Stimulated activated memory B cell treated with anti-CD40 and anti-IgM and Interleukin-4, amounts not matched to agents 10 μg/mL and 1 μg/mL and 100 μg/mL, for 72 hours (primary cell): Measurements from ENCODE around the gene SELPLG.
"Not testable (repeated sequence)": the region's sequence is repeated elsewhere in the genome, so short reads cannot be mapped to it uniquely, and the experiment has no call there.

Source experiments
- ATAC-seq: fragments of 150-1000 bp; cut with Tn5 transposase; 2 replicates; pipeline ENCODE4 v1.10.0; 2021
- H3K27ac Mint-ChIP-seq: one replicate; pipeline ENCODE4 v1.8.0; 2022; ENCODE audit warnings: mild to moderate bottlenecking, mixed read lengths
- H3K27me3 Mint-ChIP-seq: one replicate; pipeline ENCODE4 v1.8.0; 2022; ENCODE audit warnings: mixed read lengths
- H3K36me3 Mint-ChIP-seq: one replicate; pipeline ENCODE4 v1.8.0; 2022; ENCODE audit warnings: mixed read lengths
- H3K4me1 Mint-ChIP-seq: one replicate; pipeline ENCODE4 v1.8.0; 2022; ENCODE audit warnings: mixed read lengths
- H3K4me3 Mint-ChIP-seq: one replicate; pipeline ENCODE4 v1.8.0; 2022; ENCODE audit warnings: mild to moderate bottlenecking, moderate library complexity, mixed read lengths
- H3K9me3 Mint-ChIP-seq: one replicate; pipeline ENCODE4 v1.8.0; 2022; ENCODE audit warnings: mixed read lengths

The SELPLG gene

DNA sequence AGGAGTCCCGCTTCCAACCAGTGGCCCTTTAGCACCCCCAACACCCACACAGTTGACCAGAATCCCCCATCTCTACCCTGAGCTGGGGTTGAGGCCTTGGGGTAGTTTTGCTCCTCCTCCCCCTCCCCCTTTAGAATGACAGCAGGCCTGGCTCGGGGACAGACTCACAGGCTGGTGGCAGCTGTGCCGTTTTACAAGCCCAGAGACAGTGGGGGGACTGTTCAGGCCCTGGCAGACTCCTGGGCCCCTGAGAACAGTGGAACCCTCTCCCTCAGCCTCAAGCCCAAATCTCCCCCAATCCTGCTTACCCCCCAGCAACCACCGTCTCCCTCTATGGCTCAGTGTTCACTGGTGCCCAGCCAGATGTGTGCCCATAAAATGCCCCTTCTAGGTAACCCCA, 45.9 kb downstream of the SELPLG start:
- Mint-ChIP-seq H3K36me3 (no peaks in the 10 kb centered on the region), H3K27ac (no peak overlapping the region), H3K27me3 (peaks cover 18% of the 10 kb centered on the region), H3K9me3 (no peaks in the 10 kb centered on the region), H3K4me3 (no peak overlapping the region), H3K4me1 (no peaks in the 10 kb centered on the region)
- no peak for ATAC-seq

DNA sequence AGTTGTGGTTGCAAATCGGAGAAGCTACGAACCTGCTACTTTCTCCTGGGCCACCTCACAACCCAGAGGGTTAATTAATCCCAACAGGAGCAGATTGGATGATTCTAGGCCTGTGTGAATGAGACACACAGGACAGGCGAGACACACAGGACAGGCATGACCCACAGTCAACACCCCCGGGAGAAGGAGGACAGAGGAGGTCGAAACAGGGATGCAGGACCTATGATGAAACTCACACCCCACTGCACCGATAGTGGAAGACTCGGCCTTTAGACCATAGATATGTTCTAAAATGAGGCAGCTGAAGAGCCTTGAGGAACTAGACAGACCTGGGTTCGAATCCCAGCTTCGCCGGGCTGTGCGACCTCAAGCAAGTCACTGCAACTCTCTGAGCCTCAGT, 47.4 kb downstream of the SELPLG start:
- no peak overlapping the region for H3K27ac Mint-ChIP-seq
- no peaks in the 10 kb centered on the region for H3K36me3 Mint-ChIP-seq
- H3K27me3 Mint-ChIP-seq: peaks cover 18% of the 10 kb centered on the region
- no peak overlapping the region for H3K4me3 Mint-ChIP-seq
- H3K4me1 Mint-ChIP-seq: no peaks in the 10 kb centered on the region
- ATAC-seq: no peak
- H3K9me3 Mint-ChIP-seq: no peaks in the 10 kb centered on the region

DNA sequence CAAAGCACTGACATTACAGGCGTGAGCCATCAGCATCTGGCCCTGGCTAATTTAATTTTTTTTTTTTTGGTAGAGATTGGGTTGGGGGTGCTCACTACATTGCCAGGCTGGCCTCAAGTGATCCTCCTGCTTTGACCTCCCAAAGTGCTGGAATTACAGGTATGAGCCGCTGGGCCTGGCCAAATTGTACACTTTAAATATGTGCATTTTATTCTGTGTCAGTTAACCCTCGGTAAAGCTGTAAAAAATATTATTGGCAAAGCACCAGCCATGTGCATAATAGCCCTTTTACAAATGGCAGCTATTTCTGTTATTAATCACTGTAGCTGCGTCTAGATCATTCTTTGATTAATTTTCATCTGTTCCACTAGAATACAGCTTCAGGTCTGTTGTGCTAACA, 47.8 kb downstream of the SELPLG start:
- H3K27me3 Mint-ChIP-seq: peaks cover 18% of the 10 kb centered on the region
- no peaks in the 10 kb centered on the region for H3K4me1 Mint-ChIP-seq
- H3K27ac Mint-ChIP-seq: no peak overlapping the region
- H3K4me3 Mint-ChIP-seq: no peak overlapping the region
- no peaks in the 10 kb centered on the region for H3K9me3 Mint-ChIP-seq
- ATAC-seq: no peak
- H3K36me3 Mint-ChIP-seq: no peaks in the 10 kb centered on the region

DNA sequence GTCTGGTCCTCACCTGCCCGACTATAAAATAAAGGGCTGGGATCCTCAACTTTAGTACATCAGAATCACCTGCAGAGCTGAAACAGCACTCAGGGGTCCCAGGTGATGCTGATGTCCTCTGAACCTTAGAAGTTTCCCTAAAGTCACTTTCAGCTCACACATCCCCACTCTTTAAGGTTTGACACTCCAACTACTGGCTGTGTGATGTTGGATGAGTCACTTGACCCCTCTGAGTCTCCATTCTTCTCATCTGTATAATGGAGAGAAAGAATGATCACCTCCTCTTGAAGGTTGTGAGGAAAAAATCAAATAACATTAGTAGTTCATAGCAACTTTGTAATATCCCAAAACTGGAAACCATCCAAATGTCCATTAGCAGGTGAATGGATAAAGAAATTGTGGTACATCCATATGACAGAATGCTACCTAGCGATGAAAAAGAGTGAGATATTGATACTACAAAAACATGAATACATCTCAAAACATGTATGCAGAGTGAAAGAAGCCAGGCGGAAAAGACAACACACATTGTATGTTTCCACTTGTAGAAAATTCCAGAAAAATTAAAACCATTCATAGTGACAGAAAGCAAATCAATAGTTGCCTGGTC, 49.1 kb downstream of the SELPLG start:
- no peak for ATAC-seq
- peaks cover 11% of the 10 kb centered on the region for H3K4me1 Mint-ChIP-seq
- no peaks in the 10 kb centered on the region for H3K9me3 Mint-ChIP-seq
- peak overlapping the region; percentile 3 for H3K27ac Mint-ChIP-seq
- H3K27me3 Mint-ChIP-seq: peaks cover 18% of the 10 kb centered on the region
- H3K36me3 Mint-ChIP-seq: no peaks in the 10 kb centered on the region
- no peak overlapping the region for H3K4me3 Mint-ChIP-seq

DNA sequence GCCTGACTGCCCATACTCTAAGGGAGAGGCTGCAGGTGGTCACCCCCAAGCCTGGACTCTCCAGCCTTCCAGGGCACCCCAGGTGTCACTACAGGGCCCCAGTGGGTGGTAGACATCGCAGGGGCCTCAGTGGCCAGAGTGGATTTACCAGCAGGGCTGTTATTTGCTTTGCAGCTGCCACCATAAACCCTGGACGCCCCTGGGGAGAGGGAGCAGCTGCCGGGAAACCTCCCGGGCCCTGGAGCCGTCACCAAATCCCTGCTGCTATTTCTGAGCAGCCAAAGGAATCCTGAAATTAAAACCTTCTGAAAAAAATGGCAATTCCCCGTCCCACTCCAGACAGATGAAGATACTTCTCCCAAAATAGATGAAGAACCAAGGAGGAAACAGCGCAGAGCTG, 49.7 kb downstream of the SELPLG start:
- no peak for ATAC-seq
- peaks cover 2% of the 10 kb centered on the region for H3K9me3 Mint-ChIP-seq
- peaks cover 18% of the 10 kb centered on the region for H3K27me3 Mint-ChIP-seq
- no peak overlapping the region for H3K4me3 Mint-ChIP-seq
- peaks cover 17% of the 10 kb centered on the region for H3K4me1 Mint-ChIP-seq
- peaks cover 3% of the 10 kb centered on the region for H3K36me3 Mint-ChIP-seq
- H3K27ac Mint-ChIP-seq: no peak overlapping the region

DNA sequence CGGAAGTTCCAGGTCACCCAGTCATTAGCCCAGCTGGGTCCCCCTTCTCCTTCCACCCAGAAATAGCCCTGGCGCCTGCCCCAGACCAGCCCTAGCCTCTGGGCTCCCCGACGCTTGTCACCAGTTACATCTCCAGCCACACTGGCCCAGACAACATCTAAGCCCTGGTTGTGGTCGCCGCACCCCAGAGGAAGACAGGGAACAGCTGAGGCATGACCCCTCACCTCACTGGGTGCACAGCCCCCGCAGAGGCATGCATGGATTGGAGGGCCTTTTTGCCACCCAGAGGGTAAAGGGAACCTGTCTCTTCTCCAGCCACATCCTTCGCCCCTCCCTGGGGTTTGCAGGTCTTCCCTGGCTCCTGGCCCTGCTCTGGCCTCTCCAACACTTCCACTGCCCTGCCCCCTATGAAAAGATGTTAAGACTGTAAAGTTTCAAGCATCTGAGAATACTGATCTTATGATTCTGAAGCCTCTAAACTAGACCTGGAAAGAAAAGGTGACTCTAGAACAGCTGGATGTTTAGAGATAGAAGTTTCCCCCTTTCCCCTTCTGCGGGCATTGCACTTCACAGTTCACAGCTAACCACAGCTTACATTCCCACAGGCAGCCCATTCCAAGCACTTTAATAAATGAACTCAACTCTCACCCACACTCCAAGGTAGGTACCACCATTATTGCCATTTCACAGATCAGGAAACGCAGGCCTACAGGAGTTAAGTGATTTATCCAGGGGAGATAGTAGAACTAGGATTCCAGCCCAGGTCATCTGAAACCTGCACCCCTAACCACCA, 50.5 kb downstream of the SELPLG start:
- Mint-ChIP-seq H3K4me1 (peaks cover 24% of the 10 kb centered on the region), H3K9me3 (peaks cover 10% of the 10 kb centered on the region), H3K27me3 (peaks cover 10% of the 10 kb centered on the region), H3K27ac (no peak overlapping the region), H3K36me3 (peaks cover 6% of the 10 kb centered on the region), H3K4me3 (no peak overlapping the region)
- ATAC-seq: no peak

DNA sequence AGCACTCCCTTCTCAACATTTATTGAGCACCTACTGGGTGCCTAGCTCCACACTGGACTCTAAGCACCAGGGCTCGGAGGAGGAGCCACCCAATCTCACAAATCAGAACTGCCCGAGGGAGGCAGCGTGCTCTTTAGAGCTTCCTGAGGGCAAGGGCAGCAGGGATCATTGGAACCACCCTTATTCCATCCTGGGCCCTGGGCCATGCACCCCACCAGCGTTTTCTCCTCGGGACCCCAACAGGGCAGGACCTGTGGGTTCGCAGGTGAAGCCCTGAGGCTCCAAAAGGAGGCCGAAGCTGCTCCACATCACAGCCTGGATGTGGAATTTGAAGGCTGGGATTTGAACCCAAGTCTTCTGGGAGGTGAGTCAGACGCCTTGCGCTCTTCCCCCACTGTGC, 51.2 kb downstream of the SELPLG start:
- Mint-ChIP-seq H3K27ac (no peak overlapping the region), H3K27me3 (peaks cover 8% of the 10 kb centered on the region), H3K4me3 (no peak overlapping the region), H3K4me1 (peaks cover 24% of the 10 kb centered on the region), H3K36me3 (peaks cover 6% of the 10 kb centered on the region), H3K9me3 (peaks cover 11% of the 10 kb centered on the region)
- ATAC-seq: no peak

DNA sequence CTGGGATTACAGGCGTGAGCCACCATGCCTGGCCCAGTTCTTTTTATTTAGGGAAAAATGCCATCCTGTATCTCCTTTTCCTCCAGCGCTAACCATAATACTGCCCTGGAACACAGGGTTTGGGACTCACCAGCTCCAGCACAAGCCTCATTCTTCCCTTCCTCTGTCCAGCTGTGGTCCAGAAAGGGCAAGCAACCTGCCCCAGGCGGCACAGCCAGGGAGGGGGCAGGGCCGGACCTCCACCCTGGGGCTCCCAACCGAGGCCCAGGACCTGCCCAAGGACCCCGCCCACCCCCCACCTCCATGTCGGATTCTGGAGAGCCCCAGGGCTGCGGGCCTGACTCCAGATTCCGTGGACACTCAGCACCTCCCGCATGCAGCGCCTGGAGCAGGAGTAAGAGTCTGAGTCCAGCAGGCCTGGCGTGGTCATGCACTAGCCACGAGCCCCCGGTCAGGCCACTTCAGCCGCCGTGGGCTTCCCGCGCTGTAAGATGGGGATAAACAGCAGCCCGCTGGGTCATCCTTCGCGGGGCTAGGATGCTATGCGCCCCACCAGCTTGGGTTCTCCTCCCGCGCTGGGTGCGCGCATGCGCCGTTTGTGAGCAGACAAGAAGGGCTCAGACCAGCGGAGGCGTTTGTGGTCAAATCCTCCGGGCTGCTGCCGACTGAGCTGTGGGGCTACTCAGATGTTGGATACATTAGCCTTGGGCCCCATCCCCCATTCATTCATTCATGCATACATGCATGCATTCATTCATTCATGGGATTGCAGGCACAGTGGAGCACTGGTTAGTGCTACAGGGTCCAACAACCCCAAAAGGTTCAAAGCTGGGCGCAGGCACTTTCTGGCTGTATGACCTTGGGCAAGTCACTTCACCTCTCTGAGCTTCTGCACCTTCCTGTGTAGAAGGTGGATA, 52.1 kb downstream of the SELPLG start:
- ATAC-seq: no peak
- Mint-ChIP-seq H3K36me3 (peaks cover 6% of the 10 kb centered on the region), H3K27me3 (peaks cover 8% of the 10 kb centered on the region), H3K4me1 (peaks cover 30% of the 10 kb centered on the region), H3K27ac (no peak overlapping the region), H3K9me3 (peaks cover 14% of the 10 kb centered on the region), H3K4me3 (no peak overlapping the region)

DNA sequence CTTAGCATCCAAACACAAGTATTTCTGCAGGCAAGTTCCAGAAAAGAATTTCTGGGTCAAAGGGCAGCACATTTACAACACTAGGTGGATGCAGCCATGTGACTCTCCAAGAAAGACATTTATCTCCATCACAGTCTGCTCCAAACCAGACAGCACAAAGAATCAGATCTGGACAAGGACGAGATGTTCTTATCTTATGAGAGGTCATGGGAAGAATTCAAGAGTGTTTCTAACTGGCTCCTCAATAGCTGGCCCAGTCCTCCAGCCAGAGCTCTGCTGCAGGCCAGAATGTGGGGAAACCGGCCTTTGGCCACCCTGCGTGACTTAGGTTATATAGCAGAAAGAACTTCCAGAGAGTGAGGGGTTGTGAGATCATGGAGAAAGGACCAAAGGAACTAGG, 53.2 kb downstream of the SELPLG start:
- H3K27ac Mint-ChIP-seq: peak overlapping the region; percentile 43
- H3K4me3 Mint-ChIP-seq: no peak overlapping the region
- ATAC-seq: no peak
- H3K27me3 Mint-ChIP-seq: no peaks in the 10 kb centered on the region
- peaks cover 14% of the 10 kb centered on the region for H3K9me3 Mint-ChIP-seq
- peaks cover 38% of the 10 kb centered on the region for H3K4me1 Mint-ChIP-seq
- H3K36me3 Mint-ChIP-seq: peaks cover 6% of the 10 kb centered on the region

DNA sequence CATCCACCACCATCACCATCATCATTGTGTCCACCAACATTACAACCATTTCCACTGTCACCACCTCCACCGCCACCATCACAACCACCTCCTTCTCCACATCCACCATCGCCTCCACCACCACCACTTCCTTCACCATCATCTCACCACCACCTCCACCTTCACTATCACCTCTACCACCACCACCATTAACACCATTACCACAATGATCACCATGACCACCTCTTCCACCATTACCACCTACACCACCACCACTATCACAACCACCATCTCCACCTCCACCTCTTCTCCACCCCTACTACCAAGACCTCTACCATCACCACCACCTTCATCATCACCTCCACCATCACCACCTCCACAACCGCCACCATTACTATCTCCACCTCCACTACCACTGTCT, 54.9 kb downstream of the SELPLG start:
- Mint-ChIP-seq H3K9me3 (peaks cover 14% of the 10 kb centered on the region), H3K27ac (peak overlapping the region; percentile 18), H3K27me3 (no peaks in the 10 kb centered on the region), H3K4me1 (peaks cover 45% of the 10 kb centered on the region), H3K36me3 (peaks cover 6% of the 10 kb centered on the region), H3K4me3 (no peak overlapping the region)
- no peak for ATAC-seq

DNA sequence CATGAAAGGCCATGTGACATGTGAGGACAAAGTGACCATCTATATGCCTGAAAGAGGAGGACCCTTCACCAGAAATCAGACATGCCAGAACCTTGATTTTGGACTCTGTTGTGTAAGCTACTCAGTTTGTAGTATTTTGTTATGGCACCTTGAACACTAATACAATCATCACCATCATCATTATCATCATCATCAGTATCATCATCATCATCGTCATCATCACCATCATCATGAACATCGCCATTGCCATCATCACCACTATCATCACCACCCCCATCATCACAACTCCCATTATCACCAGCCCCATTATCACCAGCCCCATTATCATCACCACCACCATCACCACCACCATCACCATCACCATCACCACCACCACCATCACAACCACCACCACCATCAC, 55.4 kb downstream of the SELPLG start:
- Mint-ChIP-seq H3K36me3 (peaks cover 6% of the 10 kb centered on the region), H3K9me3 (peaks cover 14% of the 10 kb centered on the region), H3K27ac (no peak overlapping the region), H3K27me3 (no peaks in the 10 kb centered on the region), H3K4me1 (peaks cover 49% of the 10 kb centered on the region), H3K4me3 (no peak overlapping the region)
- ATAC-seq: no peak

DNA sequence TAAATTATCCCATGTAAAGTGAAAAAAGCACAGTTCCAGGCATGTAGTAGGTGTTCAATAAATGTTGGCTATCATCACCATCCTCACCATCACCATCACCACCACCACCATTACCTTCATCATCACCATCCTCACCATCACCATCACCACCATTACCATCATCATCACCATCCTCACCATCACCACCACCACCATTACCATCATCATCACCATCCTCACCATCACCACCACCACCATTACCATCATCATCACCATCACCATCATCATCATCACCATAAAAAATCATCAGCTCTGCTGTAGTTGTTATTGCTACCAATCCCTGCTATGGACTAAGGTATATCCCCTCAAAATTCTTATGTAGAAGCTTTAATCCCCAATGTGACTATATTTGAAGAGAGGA, 56.2 kb downstream of the SELPLG start:
- Mint-ChIP-seq H3K9me3 (peaks cover 14% of the 10 kb centered on the region), H3K27ac (peak overlapping the region; percentile 35), H3K4me1 (peaks cover 57% of the 10 kb centered on the region), H3K4me3 (no peak overlapping the region), H3K27me3 (no peaks in the 10 kb centered on the region), H3K36me3 (peaks cover 6% of the 10 kb centered on the region)
- no peak for ATAC-seq

DNA sequence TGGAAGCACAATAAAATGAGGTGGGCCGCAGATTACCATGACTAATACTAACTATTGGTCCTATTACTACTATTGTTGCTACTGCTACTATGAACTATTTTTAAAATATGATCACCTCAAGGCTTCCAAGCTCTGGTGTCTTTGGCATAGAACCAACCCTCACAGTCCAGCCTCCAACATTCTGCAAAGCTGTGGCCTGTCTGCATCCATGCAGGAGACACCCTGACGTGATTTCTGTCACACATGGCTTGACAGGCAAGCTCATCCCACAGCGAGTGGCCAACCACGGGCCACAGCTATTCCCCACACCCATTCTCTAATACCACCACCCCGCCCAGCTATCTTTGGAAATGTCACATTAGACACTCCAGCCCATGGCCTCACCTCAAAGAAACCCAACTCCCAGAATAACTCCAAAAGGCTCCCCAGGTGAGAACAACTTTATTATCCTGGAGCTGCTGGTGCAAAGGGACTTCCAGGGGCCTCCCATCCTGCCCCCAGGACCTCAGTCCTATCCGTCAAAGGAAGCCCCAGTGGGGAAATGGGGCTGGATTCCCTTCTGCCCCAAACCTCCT, 56.9 kb downstream of the SELPLG start:
- peaks cover 6% of the 10 kb centered on the region for H3K36me3 Mint-ChIP-seq
- H3K9me3 Mint-ChIP-seq: peaks cover 14% of the 10 kb centered on the region
- ATAC-seq: no peak
- no peak overlapping the region for H3K4me3 Mint-ChIP-seq
- H3K27ac Mint-ChIP-seq: peak overlapping the region; percentile 35
- H3K4me1 Mint-ChIP-seq: peaks cover 64% of the 10 kb centered on the region
- no peaks in the 10 kb centered on the region for H3K27me3 Mint-ChIP-seq

DNA sequence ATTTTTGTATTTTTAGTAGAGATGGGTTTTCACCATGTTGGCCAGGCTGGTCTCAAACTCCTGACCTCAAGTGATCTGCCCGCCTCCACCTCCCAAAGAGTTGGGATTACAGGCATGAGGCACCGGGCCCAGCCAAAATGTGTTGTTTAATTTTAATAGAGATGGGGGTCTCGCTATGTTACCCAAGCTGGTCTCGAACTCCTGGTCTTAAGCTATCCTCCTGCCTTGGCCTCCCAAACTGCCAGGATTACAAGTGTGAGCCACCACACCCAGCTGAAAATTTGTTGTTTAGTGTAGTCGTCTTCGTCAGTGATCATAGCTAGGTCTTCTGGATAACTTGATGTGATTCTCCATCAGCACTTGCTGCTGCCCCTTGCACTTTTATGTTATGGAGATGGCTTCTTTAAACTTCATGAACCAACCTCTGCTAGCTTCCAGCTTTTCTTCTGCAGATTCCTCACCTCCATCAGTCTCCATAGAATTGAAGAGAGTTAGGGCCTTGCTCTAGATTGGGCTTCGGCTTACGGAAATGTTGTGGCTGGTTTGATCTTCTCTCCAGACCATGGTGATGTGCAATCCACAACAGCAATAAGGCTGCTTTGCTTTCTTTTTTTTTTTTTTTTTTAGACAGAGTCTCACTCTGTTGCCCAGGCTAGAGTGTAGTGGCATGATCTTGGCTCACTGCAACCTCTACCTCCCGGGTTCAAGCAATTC, 58.3 kb downstream of the SELPLG start:
- no peak for ATAC-seq
- H3K9me3 Mint-ChIP-seq: peaks cover 14% of the 10 kb centered on the region
- peak overlapping the region; percentile 35 for H3K27ac Mint-ChIP-seq
- H3K4me1 Mint-ChIP-seq: peaks cover 73% of the 10 kb centered on the region
- H3K4me3 Mint-ChIP-seq: no peak overlapping the region
- no peaks in the 10 kb centered on the region for H3K27me3 Mint-ChIP-seq
- H3K36me3 Mint-ChIP-seq: peaks cover 6% of the 10 kb centered on the region

DNA sequence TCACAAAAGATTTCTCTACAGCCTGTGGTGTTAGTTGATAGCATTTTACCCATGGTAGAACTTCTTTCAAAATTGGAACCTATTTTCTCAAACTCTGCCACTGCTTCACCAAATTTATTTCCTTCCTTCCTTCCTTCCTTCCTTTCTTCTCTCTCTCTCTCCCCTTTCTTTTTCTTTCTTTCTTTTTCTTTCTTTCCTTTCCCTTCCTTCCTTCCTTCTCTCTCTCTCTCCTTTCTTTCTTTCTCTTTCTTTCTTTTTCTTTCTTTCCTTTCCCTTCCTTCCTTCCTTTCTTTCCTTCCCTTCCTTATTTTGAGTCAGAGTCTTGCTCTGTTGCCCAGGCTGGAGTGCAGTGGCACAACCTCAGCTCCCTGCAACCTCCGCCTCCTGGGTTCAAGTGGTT, 59.4 kb downstream of the SELPLG start:
- peaks cover 75% of the 10 kb centered on the region for H3K4me1 Mint-ChIP-seq
- H3K9me3 Mint-ChIP-seq: peaks cover 14% of the 10 kb centered on the region
- not testable (repeated sequence) for ATAC-seq

More for the DNA sequence above, 59.4 kb downstream of the SELPLG start:
- H3K27me3 Mint-ChIP-seq, H3K4me3 Mint-ChIP-seq, H3K36me3 Mint-ChIP-seq, H3K27ac Mint-ChIP-seq: not testable (repeated sequence)
